ENCODE results near the gene TEC. TPM values are rescaled to one million over a fixed set of nuclear protein-coding genes. Genes with fewer than 3 reads are reported as not detected.
A peak's percentile ranks its signal among the peaks of the same experiment; 100 is the strongest.

TEC gene
- total and polyA plus RNA-seq, 12 donors: 1.4 to 8.0 (median 4.7) TPM

DNA sequence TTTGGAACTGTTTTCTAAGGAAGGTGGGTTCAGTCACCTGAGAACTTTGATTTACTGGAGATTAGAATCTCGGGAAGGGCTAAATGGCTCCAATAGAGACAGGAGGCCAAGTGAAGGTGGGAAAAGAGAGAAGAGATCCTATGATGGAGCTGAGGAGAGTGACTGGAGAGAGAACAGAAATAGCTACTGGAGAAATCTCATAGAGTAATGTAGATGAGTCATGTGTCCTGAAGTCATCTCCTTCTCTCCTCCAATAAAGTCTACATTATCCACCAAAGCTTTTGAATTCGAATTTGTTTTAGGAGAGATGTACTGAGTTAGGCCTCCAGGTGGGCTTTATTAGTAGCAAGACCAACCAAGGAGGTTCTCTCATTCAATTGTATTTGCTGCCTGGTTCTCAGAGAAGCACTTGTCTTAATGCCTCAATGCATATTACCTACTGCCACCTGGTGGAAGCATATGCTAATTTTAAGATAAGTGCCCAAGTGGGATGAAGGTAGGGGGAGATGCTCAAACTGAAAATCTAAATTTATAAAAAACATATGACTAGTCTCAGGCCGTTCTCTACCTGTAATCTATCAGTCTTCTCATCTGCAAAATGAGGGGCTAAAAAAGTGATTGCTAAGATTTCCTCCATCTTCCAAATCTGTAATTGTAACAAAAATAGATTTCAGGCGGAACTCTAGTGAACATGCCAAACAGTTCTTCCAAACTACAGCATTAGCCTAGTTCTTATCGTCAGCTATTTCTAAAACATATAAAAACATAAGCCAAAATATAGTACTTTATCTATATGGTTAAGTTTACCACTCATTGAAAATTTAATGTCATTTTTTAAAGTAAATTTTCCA lies 160.0 kb downstream of the TEC start:
- no peaks in the 10 kb centered on the region for H3K4me1 ChIP-seq (replicated peaks in 1 of 2)
- no peak for DNase-seq
- H3K27ac ChIP-seq: no peak overlapping the region
- no peak overlapping the region for H3K4me3 ChIP-seq
- 66 to 79% (median 72%) methylated on average over 5 of the region's 5 CpGs for WGBS, 4 donors
- no peaks in the 10 kb centered on the region for H3K36me3 ChIP-seq (replicated peaks in 1 of 2)
- intact Hi-C loops (cut with DNase I): no loop called here
- TF ChIP-seq, protein P1, sequence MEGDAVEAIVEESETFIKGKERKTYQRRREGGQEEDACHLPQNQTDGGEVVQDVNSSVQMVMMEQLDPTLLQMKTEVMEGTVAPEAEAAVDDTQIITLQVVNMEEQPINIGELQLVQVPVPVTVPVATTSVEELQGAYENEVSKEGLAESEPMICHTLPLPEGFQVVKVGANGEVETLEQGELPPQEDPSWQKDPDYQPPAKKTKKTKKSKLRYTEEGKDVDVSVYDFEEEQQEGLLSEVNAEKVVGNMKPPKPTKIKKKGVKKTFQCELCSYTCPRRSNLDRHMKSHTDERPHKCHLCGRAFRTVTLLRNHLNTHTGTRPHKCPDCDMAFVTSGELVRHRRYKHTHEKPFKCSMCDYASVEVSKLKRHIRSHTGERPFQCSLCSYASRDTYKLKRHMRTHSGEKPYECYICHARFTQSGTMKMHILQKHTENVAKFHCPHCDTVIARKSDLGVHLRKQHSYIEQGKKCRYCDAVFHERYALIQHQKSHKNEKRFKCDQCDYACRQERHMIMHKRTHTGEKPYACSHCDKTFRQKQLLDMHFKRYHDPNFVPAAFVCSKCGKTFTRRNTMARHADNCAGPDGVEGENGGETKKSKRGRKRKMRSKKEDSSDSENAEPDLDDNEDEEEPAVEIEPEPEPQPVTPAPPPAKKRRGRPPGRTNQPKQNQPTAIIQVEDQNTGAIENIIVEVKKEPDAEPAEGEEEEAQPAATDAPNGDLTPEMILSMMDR (IDR thresholded peaks at IDR 0.05): peak; percentile 21 to 47 (median 28)
- TF ChIP-seq POLR2A (IDR thresholded peaks at IDR 0.05): no peak
- no peaks in the 10 kb centered on the region for H3K9me3 ChIP-seq (replicated peaks in 1 of 3)
- H3K27me3 ChIP-seq: no peaks in the 10 kb centered on the region

DNA sequence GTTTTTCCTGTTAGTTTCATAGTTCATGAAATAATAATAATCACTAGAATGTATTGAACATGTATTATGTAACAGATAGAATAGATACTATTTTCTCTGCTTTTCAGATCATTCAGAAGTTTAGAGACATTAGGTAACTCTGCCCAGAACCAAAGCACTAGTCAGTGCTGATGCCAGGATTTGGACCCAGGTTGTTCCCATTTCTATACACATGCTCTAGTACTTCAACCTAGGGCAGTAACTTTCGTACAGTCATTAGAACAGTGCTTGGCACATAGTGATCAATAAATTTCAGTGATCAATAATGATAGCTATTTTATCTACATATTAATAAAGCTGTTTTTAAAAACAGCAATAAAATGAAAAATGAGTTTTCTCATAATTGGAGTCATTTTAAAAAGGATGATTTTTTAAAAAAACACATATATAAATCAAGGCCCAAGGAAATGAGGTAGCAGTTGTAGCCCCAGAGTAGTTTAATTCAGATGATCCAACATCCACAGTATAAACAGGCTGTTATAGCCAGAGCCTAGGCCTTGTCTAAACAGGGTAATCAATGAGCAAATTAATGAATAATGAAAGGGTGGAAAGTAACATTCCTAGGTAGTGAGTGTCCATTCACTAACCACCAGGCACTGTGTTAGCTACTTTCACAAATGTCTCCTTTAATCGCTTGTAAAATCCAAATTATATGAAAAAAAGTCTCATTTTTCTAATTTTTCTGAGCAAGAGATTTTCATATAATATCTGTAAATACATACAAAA lies 161.1 kb downstream of the TEC start:
- no peak for DNase-seq
- no peaks in the 10 kb centered on the region for H3K4me1 ChIP-seq (replicated peaks in 1 of 2)
- intact Hi-C loops (cut with DNase I): no loop called here
- H3K36me3 ChIP-seq (replicated peaks in 1 of 2): no peaks in the 10 kb centered on the region
- H3K27me3 ChIP-seq: no peaks in the 10 kb centered on the region
- no peaks in the 10 kb centered on the region for H3K9me3 ChIP-seq (replicated peaks in 1 of 3)
- H3K27ac ChIP-seq: no peak overlapping the region
- H3K4me3 ChIP-seq: no peak overlapping the region
- 88 to 98% (median 92%) methylated on average over 2 of the region's 2 CpGs for WGBS, 4 donors
- no peak for TF ChIP-seq POLR2A (IDR thresholded peaks at IDR 0.05)
- TF ChIP-seq, protein P1 (IDR thresholded peaks at IDR 0.05): no peak

DNA sequence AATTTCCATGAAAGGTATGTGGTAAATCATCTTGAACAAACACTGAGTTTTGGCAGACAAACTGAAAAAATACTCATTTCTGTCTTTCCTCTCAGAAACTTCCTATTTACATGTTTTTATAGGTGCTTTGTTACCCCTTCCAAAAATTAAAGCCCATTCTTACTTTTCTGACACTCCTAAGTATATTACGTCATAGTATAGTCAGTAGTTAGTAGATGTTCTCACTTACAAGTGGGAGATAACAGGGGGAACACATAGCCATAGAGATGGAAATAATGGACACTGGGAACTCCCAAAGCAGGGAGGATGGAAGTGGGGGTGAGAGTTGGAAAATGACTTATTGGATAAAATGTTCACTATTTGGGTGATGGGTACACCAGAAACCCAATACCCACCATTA lies 164.4 kb downstream of the TEC start:
- Histone ChIP-seq H3K9me3 (replicated peaks in 1 of 3) (no peaks in the 10 kb centered on the region), H3K4me3 (no peak overlapping the region), H3K27ac (no peak overlapping the region), H3K27me3 (no peaks in the 10 kb centered on the region), H3K36me3 (replicated peaks in 1 of 2) (no peaks in the 10 kb centered on the region), H3K4me1 (replicated peaks in 1 of 2) (no peaks in the 10 kb centered on the region)
- intact Hi-C loops (cut with DNase I): no loop called here
- DNase-seq: no peak
- TF ChIP-seq, protein P1 (IDR thresholded peaks at IDR 0.05): no peak
- no peak for TF ChIP-seq POLR2A (IDR thresholded peaks at IDR 0.05)
- WGBS, 4 donors: 59 to 94% (median 91%) methylated on average over 1 of the region's 1 CpG

DNA sequence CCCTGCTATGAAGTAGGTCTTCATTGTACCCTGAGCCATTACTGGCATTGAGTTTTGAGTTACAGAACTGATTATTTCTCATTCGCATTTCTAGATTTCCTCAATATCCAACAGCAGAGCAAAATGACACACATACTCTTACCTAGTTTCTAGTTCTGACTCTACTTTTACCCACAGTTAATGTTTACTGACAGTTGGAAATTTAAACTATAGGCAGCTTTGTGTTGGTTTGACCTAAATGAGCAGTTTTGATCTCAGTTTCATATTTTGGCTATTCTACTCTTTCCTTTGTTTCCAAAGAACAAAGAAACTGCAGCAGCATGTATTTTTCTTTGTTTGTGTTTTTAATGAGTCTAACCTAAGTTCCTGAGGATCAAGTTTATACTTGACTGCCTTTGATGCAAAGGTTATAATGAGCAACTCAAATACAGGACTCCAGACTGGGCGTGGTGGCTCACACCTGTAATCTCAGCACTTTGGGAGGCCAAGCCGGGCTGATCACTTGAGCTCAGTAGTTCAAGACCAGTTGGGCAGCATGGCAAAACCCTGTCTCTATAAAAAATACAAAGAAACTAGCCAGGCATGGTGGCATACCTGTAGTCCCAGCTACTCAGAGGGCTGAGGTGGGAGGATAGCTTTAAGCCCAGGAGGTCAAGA lies 166.0 kb downstream of the TEC start:
- Histone ChIP-seq H3K27ac (no peak overlapping the region), H3K4me1 (replicated peaks in 1 of 2) (no peaks in the 10 kb centered on the region), H3K36me3 (replicated peaks in 1 of 2) (no peaks in the 10 kb centered on the region), H3K9me3 (replicated peaks in 1 of 3) (no peaks in the 10 kb centered on the region), H3K4me3 (no peak overlapping the region), H3K27me3 (no peaks in the 10 kb centered on the region)
- intact Hi-C loops (cut with DNase I): no loop called here
- TF ChIP-seq, protein P1 (IDR thresholded peaks at IDR 0.05): no peak
- TF ChIP-seq POLR2A (IDR thresholded peaks at IDR 0.05): no peak
- no peak for DNase-seq
- 68 to 94% (median 89%) methylated on average over 3 of the region's 3 CpGs for WGBS, 4 donors
